GM12878 (cell line): Measurements from ENCODE around the gene SHFL. TPM values are rescaled to one million over a fixed set of nuclear protein-coding genes. Genes with fewer than 3 reads are reported as not detected.
A peak's percentile ranks its signal among the peaks of the same experiment; 100 is the strongest.

Experiments used
- ATF7 ChIP-seq: fragments of 450-650 bp; IDR thresholded peaks from 2 replicates; pipeline ENCODE4 v1.6.1; 2016; ENCODE audit warnings: low read depth, mild to moderate bottlenecking
- EED ChIP-seq: sonication (generic); IDR thresholded peaks from 2 replicates; pipeline ENCODE4 v1.6.1; 2016; ENCODE audit warnings: antibody characterized with exemption, low read depth
- EGR1 ChIP-seq, 2 experiments: IDR thresholded peaks; 1 replicate in 1 of 2; 2 replicates in 1 of 2; pipeline ENCODE4 v1.6.1; 2011 to 2012; ENCODE audit warnings: low read depth in 2 of 2, low read length in 2 of 2, borderline replicate concordance in 1 of 2, mild to moderate bottlenecking in 1 of 2, moderate library complexity in 1 of 2
- GATAD2B ChIP-seq: fragments of 450-650 bp; conservative IDR thresholded peaks from 2 replicates; pipeline ENCODE4 v1.6.1; 2017; ENCODE audit warnings: low read depth, mild to moderate bottlenecking, moderate library complexity
- IKZF1 ChIP-seq: fragments of 450-650 bp; conservative IDR thresholded peaks from 2 replicates; pipeline ENCODE4 v1.6.1; 2017; ENCODE audit warnings: antibody characterized with exemption, mild to moderate bottlenecking
- IKZF2 ChIP-seq, 2 experiments: fragments of 450-650 bp; IDR thresholded peaks; 2 replicates each; pipeline ENCODE4 v1.6.1; 2017; ENCODE audit warnings: mild to moderate bottlenecking in 2 of 2, moderate library complexity in 2 of 2
- KAT2A ChIP-seq: conservative IDR thresholded peaks from 2 replicates; pipeline ENCODE4 v1.6.1; 2011; ENCODE audit warnings: low read depth, low read length; ENCODE audit not compliant: control insufficient read depth
- MTA2 ChIP-seq: fragments of 450-650 bp; IDR thresholded peaks from 2 replicates; pipeline ENCODE4 v1.6.1; 2016; ENCODE audit warnings: low read depth, mild to moderate bottlenecking, moderate library complexity
- MTA3 ChIP-seq: IDR thresholded peaks from 2 replicates; pipeline ENCODE4 v1.6.1; 2012; ENCODE audit warnings: low read length, inconsistent platforms, borderline replicate concordance
- NR2F1 ChIP-seq: fragments of 450-650 bp; conservative IDR thresholded peaks from 2 replicates; pipeline ENCODE4 v1.6.1; 2017; ENCODE audit warnings: mild to moderate bottlenecking
- PAX8 ChIP-seq: fragments of 450-650 bp; IDR thresholded peaks from 2 replicates; pipeline ENCODE4 v1.6.1; 2017; ENCODE audit warnings: mild to moderate bottlenecking, moderate library complexity
- RAD21 ChIP-seq: IDR thresholded peaks from 2 replicates; pipeline ENCODE4 v1.6.1; 2011; ENCODE audit warnings: mild to moderate bottlenecking, low read depth, low read length, moderate library complexity; ENCODE audit not compliant: insufficient read depth
- RAD51 ChIP-seq: fragments of 450-650 bp; IDR thresholded peaks from 2 replicates; pipeline ENCODE4 v1.6.1; 2016; ENCODE audit warnings: moderate library complexity, mild to moderate bottlenecking, inconsistent platforms
- TARDBP ChIP-seq: IDR thresholded peaks from 2 replicates; pipeline ENCODE4 v1.6.1; 2016; ENCODE audit warnings: borderline replicate concordance
- ZNF207 ChIP-seq: fragments of 450-650 bp; IDR thresholded peaks from 2 replicates; pipeline ENCODE4 v1.6.1; 2014; ENCODE audit warnings: antibody characterized with exemption, mild to moderate bottlenecking, borderline replicate concordance
- ZNF217 ChIP-seq: fragments of 450-650 bp; IDR thresholded peaks from 2 replicates; pipeline ENCODE4 v1.6.1; 2017; ENCODE audit warnings: antibody characterized with exemption, mild to moderate bottlenecking
- polyA plus RNA-seq, 11 experiments: library from polyadenylated mRNA; depleted of rRNA in 4 of 11; unstranded in 6 of 11; stranded (reverse) in 5 of 11; fragments of >200 nt; fragmentation: Nextera tagmentation in 4 of 11; fragmentation: Illumina TruSeq in 1 of 11; extraction: Ambion mirVana in 4 of 11; extraction: Trizol in 1 of 11; gene quantifications; 1 replicate in 1 of 11; 2 replicates in 10 of 11; pipeline versions ENCODE4 v1.2.1 to v1.2.3, GENCODE V29; 2011 to 2016; ENCODE audit warnings: inconsistent platforms in 2 of 11, missing spikeins in 2 of 11, low read depth in 1 of 11
- total RNA-seq, 4 experiments: library from RNA; depleted of rRNA in 3 of 4; stranded (reverse); fragments of >200 nt in 3 of 4; fragmentation: Illumina TruSeq in 1 of 4; extraction: Trizol in 1 of 4; gene quantifications; 2 replicates each; pipeline versions ENCODE4 v1.2.1 to v1.2.3, GENCODE V29; 2013 to 2021
- TF ChIP-seq, protein P1 (sequence below): IDR thresholded peaks from 2 replicates; pipeline ENCODE4 v1.6.1; 2012; ENCODE audit warnings: mild to moderate bottlenecking, low read depth, low read length
- TF ChIP-seq, protein P2 (sequence below): fragments of 450-650 bp; formaldehyde crosslinking; IDR thresholded peaks from 2 replicates; pipeline ENCODE4 v1.5.0; 2022; ENCODE audit warnings: mild to moderate bottlenecking, missing genetic modification characterization
- TF ChIP-seq, protein P3 (sequence below): fragments of 450-650 bp; IDR thresholded peaks from 2 replicates; pipeline ENCODE4 v1.6.1; 2017; ENCODE audit warnings: mild to moderate bottlenecking
- TF ChIP-seq, protein P4 (sequence below): fragments of 450-650 bp; IDR thresholded peaks from 2 replicates; pipeline ENCODE4 v1.6.1; 2016; ENCODE audit warnings: mild to moderate bottlenecking

SHFL gene
- total and polyA plus RNA-seq, 10 of the 15 experiments (the other 5 are each of a cell fraction or from before 2014, with no cell fraction given) = 8.0 to 83.8 (median 40.7) TPM

DNA sequence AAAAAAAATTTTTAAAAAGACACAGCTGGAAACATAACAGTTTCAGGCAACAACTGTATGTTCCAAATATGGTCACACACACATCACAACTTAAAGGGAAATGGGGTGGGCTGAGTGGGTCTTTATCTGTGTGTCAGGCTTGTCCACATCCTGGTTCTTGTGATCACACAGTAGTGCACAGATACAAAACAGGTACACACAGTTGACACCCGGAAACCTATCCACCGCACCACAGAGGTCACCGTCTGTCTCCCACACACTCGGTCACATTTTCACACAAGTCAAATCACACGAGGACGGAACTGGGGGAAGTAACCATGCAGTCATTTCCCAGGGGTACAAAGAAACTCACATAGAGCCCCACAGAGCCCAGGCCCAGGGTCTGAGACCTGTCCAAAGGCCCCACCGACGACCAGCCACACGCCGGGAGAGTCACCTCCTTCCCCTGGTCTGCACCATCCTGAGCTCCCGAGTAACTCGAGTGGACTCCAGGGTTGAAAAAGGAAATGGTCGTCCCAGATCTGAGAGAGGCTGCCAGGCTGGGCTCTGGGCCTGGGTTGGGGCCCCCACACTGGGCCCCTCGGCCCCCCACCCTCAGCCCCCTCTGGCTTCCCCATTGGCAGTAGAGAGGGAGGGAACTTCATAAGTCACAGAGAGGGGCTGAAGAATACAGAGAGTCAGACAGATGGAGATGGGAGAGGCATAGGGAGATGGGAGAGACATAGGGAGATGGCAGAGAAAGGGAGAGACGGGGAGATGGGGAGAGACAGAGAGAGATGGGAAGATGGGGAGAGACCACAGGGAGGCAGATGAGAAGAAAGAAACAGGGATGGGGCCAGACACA is 18.8 kb downstream of the SHFL start (continued):
- TF ChIP-seq IKZF1 (peak; percentile 81), TARDBP (peak; percentile 40; the same call in 1 of the 2 replicates), RAD51 (no peak), ZNF207 (no peak), PAX8 (peak; percentile 89; the same call in 1 of the 2 replicates), MTA3 (no peak), IKZF2 (IDR thresholded peaks at IDR 0.05) (peak; percentile 54 to 55; a peak in 3 of 4 replicates), EED (peak; percentile 81), NR2F1 (peak; percentile 99), ZNF217 (no peak), MTA2 (peak; percentile 80), RAD21 (0 out of 2 replicates have a peak, but pooled peaks have one; percentile 7), ATF7 (peak; percentile 92), KAT2A (no peak), GATAD2B (peak; percentile 100), EGR1 (IDR thresholded peaks at IDR 0.05; ENCODE audit: borderline replicate concordance in 1 of 2, low read depth in 2 of 2, low read length in 2 of 2) (no peak; a peak in 1 of 3 replicates)
- TF ChIP-seq, protein P1, sequence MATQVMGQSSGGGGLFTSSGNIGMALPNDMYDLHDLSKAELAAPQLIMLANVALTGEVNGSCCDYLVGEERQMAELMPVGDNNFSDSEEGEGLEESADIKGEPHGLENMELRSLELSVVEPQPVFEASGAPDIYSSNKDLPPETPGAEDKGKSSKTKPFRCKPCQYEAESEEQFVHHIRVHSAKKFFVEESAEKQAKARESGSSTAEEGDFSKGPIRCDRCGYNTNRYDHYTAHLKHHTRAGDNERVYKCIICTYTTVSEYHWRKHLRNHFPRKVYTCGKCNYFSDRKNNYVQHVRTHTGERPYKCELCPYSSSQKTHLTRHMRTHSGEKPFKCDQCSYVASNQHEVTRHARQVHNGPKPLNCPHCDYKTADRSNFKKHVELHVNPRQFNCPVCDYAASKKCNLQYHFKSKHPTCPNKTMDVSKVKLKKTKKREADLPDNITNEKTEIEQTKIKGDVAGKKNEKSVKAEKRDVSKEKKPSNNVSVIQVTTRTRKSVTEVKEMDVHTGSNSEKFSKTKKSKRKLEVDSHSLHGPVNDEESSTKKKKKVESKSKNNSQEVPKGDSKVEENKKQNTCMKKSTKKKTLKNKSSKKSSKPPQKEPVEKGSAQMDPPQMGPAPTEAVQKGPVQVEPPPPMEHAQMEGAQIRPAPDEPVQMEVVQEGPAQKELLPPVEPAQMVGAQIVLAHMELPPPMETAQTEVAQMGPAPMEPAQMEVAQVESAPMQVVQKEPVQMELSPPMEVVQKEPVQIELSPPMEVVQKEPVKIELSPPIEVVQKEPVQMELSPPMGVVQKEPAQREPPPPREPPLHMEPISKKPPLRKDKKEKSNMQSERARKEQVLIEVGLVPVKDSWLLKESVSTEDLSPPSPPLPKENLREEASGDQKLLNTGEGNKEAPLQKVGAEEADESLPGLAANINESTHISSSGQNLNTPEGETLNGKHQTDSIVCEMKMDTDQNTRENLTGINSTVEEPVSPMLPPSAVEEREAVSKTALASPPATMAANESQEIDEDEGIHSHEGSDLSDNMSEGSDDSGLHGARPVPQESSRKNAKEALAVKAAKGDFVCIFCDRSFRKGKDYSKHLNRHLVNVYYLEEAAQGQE = 0 out of 2 replicates have a peak, but pooled peaks have one; percentile 35
- TF ChIP-seq, protein P2, sequence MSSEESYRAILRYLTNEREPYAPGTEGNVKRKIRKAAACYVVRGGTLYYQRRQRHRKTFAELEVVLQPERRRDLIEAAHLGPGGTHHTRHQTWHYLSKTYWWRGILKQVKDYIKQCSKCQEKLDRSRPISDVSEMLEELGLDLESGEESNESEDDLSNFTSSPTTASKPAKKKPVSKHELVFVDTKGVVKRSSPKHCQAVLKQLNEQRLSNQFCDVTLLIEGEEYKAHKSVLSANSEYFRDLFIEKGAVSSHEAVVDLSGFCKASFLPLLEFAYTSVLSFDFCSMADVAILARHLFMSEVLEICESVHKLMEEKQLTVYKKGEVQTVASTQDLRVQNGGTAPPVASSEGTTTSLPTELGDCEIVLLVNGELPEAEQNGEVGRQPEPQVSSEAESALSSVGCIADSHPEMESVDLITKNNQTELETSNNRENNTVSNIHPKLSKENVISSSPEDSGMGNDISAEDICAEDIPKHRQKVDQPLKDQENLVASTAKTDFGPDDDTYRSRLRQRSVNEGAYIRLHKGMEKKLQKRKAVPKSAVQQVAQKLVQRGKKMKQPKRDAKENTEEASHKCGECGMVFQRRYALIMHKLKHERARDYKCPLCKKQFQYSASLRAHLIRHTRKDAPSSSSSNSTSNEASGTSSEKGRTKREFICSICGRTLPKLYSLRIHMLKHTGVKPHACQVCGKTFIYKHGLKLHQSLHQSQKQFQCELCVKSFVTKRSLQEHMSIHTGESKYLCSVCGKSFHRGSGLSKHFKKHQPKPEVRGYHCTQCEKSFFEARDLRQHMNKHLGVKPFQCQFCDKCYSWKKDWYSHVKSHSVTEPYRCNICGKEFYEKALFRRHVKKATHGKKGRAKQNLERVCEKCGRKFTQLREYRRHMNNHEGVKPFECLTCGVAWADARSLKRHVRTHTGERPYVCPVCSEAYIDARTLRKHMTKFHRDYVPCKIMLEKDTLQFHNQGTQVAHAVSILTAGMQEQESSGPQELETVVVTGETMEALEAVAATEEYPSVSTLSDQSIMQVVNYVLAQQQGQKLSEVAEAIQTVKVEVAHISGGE (CRISPR knock-in tag) = no peak
- TF ChIP-seq, protein P3, sequence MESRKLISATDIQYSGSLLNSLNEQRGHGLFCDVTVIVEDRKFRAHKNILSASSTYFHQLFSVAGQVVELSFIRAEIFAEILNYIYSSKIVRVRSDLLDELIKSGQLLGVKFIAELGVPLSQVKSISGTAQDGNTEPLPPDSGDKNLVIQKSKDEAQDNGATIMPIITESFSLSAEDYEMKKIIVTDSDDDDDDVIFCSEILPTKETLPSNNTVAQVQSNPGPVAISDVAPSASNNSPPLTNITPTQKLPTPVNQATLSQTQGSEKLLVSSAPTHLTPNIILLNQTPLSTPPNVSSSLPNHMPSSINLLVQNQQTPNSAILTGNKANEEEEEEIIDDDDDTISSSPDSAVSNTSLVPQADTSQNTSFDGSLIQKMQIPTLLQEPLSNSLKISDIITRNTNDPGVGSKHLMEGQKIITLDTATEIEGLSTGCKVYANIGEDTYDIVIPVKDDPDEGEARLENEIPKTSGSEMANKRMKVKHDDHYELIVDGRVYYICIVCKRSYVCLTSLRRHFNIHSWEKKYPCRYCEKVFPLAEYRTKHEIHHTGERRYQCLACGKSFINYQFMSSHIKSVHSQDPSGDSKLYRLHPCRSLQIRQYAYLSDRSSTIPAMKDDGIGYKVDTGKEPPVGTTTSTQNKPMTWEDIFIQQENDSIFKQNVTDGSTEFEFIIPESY = no peak
- TF ChIP-seq, protein P4, sequence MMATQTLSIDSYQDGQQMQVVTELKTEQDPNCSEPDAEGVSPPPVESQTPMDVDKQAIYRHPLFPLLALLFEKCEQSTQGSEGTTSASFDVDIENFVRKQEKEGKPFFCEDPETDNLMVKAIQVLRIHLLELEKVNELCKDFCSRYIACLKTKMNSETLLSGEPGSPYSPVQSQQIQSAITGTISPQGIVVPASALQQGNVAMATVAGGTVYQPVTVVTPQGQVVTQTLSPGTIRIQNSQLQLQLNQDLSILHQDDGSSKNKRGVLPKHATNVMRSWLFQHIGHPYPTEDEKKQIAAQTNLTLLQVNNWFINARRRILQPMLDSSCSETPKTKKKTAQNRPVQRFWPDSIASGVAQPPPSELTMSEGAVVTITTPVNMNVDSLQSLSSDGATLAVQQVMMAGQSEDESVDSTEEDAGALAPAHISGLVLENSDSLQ = peak; percentile 72; the same call in 1 of the 2 replicates
